Left lung (tissue), 10 donors: ENCODE data around the gene PCSK2. TPM values are rescaled to one million over a fixed set of nuclear protein-coding genes. Genes with fewer than 3 reads are reported as not detected.

ENCODE experiments used
- ATAC-seq: fragments of 200-7000 bp; cut with Tn5 transposase; one replicate; pipeline ENCODE4 v1.9.1; 2020; ENCODE audit warnings: moderate library complexity
- DNase-seq, 4 donors: peaks; one replicate each; pipeline ENCODE4 v3.0.0-alpha.2; 2013 to 2020
- H3K27ac ChIP-seq, 2 donors: fragments of 200-600 bp; sonication (generic) in 1 of 2; one replicate each; pipeline versions ENCODE4 v1.5.0 to v1.8.0; 2020 to 2021
- H3K27me3 ChIP-seq, 2 donors: fragments of 200-600 bp; sonication (generic) in 1 of 2; one replicate each; pipeline versions ENCODE4 v1.5.0 to v1.8.0; 2020 to 2021
- H3K36me3 ChIP-seq, 2 donors: fragments of 200-600 bp; sonication (generic) in 1 of 2; one replicate each; pipeline versions ENCODE4 v1.5.0 to v1.8.0; 2020 to 2021
- H3K4me1 ChIP-seq, 2 donors: fragments of 200-600 bp; one replicate each; pipeline ENCODE4 v1.8.0; 2021
- H3K4me3 ChIP-seq, 2 donors: fragments of 200-600 bp; sonication (generic) in 1 of 2; one replicate each; pipeline versions ENCODE4 v1.5.0 to v1.8.0; 2020 to 2021; ENCODE audit warnings: mild to moderate bottlenecking in 1 of 2
- H3K9me3 ChIP-seq, 2 donors: fragments of 200-600 bp; sonication (generic) in 1 of 2; one replicate each; pipeline versions ENCODE4 v1.5.0 to v1.8.0; 2020 to 2021
- intact Hi-C, 2 donors: fragments of 100-400 bp; cut with DNase I; formaldehyde crosslinking; loops; one replicate each; pipeline versions ENCODE4 v1.11.2 to v1.14.2; 2022
- polyA plus RNA-seq, 6 donors: library from polyadenylated mRNA; unstranded; fragments of 120-200 nt; gene quantifications; one replicate each; pipeline ENCODE4 v1.2.1, GENCODE V29; 2013; ENCODE audit not compliant: insufficient read length in 6 of 6
- total RNA-seq, 2 donors: library from RNA; stranded (reverse); fragmentation: NEBNext Ultra II Directional; extraction: Animal tissue kit (Norgen Biotek cat#: 25700); gene quantifications; one replicate each; pipeline ENCODE4 v1.2.1, GENCODE V29; 2021
- TF ChIP-seq, protein P1 (sequence below), 2 donors: fragments of 200-600 bp; sonication (generic) in 1 of 2; IDR thresholded peaks; one replicate each; pipeline versions ENCODE4 v1.5.0 to v1.8.0; 2021; ENCODE audit warnings: antibody characterized with exemption in 2 of 2
- donor health status: DM: no; HTN: yes; CAD: no.
- donor health status: DM: no; HTN: no; CAD: no.

Gene PCSK2
- total and polyA plus RNA-seq, 8 donors = 0.32 to 33.4 (median 0.65) TPM

DNA sequence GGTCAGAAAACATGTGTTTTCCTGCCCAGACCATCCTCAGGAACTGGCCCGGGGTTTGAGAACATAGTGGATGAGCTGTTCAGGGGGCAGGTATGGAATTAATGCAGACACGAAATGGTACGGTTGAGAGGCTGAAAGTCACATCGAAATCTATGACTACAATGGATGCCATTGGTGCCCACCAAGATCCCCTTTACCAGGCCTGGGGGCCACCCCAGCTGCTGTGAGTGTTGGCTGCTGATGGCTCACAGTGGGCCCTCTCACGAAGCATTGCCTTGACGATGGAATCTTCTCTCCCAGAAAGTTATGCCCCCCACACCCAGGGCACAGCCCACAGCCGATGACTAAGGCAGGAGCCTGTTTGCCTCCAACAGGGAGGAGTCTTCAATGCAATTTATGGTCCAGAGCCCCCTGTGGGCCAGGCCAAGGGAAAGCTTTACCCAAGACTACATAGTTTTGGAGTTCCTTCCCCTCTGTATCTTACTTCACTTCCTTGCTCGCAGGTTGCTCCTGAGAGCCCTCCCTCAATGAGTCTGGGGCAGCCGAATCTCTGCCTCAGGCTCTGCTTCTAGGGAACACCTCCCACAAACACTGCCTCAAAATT, 211.7 kb downstream of the PCSK2 start:
- TF ChIP-seq, protein P1, sequence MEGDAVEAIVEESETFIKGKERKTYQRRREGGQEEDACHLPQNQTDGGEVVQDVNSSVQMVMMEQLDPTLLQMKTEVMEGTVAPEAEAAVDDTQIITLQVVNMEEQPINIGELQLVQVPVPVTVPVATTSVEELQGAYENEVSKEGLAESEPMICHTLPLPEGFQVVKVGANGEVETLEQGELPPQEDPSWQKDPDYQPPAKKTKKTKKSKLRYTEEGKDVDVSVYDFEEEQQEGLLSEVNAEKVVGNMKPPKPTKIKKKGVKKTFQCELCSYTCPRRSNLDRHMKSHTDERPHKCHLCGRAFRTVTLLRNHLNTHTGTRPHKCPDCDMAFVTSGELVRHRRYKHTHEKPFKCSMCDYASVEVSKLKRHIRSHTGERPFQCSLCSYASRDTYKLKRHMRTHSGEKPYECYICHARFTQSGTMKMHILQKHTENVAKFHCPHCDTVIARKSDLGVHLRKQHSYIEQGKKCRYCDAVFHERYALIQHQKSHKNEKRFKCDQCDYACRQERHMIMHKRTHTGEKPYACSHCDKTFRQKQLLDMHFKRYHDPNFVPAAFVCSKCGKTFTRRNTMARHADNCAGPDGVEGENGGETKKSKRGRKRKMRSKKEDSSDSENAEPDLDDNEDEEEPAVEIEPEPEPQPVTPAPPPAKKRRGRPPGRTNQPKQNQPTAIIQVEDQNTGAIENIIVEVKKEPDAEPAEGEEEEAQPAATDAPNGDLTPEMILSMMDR (IDR thresholded peaks at IDR 0.05) = no peak
- intact Hi-C loops = no loop called here
- ATAC-seq = no peak

DNA sequence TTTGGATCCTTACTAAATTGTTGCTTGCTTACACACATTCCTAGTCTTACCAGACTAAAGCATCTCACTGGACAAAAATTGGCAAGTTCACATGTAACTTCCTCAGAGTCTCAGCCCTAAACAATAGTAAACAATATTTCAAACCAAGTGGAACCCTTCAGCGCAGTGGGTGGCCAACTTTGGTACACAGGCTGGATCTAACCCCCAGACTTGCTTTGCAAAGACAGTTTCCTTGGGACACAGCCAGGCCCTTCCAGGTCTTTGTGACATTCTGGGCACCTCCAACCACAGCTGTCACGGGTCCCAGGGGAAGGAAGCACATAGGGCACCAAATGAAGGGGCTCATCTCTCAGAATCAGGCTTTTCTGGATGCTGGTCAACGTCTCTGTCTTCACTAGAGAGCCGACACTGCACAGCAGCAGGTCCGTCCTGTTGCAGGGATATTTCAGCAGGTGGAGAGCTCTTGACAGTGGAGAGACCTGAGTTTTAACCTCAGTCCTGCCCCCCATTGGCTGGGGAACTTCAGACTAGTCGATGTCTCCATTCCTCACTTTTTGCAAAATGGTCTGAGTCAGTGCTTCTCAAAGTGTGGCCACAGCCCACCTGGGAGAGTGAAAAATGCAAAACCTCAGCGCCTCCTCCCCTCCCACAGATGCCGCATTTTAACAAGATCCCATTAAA, 212.9 kb downstream of the PCSK2 start:
- Histone ChIP-seq H3K4me3 (no peak overlapping the region), H3K9me3 (peaks cover 0 to 3% of the 10 kb centered on the region in 2 donors), H3K36me3 (no peaks in the 10 kb centered on the region), H3K27ac (no peak overlapping the region), H3K4me1 (no peaks in the 10 kb centered on the region), H3K27me3 (peaks cover 0 to 46% of the 10 kb centered on the region in 2 donors)
- no peak for ATAC-seq
- DNase-seq = no peak
- TF ChIP-seq, protein P1 (IDR thresholded peaks at IDR 0.05) = no peak
- intact Hi-C loops = no loop called here

More for the DNA sequence above, 211.7 kb downstream of the PCSK2 start:
- no peaks in the 10 kb centered on the region for H3K36me3 ChIP-seq
- H3K4me3 ChIP-seq = no peak overlapping the region
- H3K4me1 ChIP-seq = no peaks in the 10 kb centered on the region
- peaks cover 0 to 41% of the 10 kb centered on the region in 2 donors for H3K27me3 ChIP-seq
- H3K9me3 ChIP-seq = peaks cover 0 to 3% of the 10 kb centered on the region in 2 donors
- DNase-seq = no peak
- no peak overlapping the region for H3K27ac ChIP-seq

DNA sequence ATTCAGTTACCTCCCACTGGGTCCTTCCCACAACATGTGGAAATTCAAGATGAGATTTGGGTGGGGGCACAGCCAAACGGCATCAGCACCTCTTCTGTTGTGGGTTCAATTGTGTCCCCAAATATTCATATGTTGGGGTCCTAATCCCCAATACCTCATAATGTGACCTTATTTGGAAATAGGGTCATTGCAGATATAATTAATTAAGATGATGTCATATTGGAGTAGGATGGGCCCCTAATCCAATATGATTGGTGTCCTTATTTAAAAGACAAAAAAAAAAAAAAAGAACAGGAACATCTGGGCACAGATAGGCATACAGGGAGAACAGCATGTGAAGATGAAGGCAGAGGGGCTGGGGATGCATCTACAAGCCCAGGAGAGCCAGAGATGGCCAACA, 214.9 kb downstream of the PCSK2 start:
- TF ChIP-seq, protein P1 (IDR thresholded peaks at IDR 0.05) = no peak
- H3K36me3 ChIP-seq = no peaks in the 10 kb centered on the region
- intact Hi-C loops = no loop called here
- no peak overlapping the region for H3K4me3 ChIP-seq
- DNase-seq (no peak), ATAC-seq (no peak)
- H3K27ac ChIP-seq = no peak overlapping the region
- peaks cover 0 to 43% of the 10 kb centered on the region in 2 donors for H3K27me3 ChIP-seq
- no peaks in the 10 kb centered on the region for H3K4me1 ChIP-seq
- peaks cover 0 to 3% of the 10 kb centered on the region in 2 donors for H3K9me3 ChIP-seq

DNA sequence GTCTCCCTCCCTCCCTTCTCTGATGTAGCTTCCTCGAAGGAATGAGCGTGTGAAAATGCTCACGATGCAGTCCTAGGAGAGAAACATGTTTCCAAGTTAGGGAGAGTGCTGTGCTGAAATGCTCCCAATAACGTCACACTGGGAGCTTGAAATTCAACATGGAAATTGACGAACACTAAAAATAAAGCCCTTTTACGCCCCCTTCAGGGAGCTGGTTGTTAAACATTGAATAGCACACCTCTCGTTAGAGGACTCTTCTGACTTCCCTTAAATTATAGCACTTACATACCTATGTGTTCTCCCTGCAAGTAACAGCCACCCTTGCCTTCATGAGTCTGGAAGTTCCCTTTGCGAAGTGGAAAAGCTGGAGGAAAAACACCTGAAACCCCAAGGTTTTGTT, 215.7 kb downstream of the PCSK2 start:
- no peak overlapping the region for H3K27ac ChIP-seq
- intact Hi-C loops = no loop called here

More for the DNA sequence above, 215.7 kb downstream of the PCSK2 start:
- DNase-seq (no peak), ATAC-seq (no peak)
- H3K27me3 ChIP-seq = peaks cover 0 to 40% of the 10 kb centered on the region in 2 donors
- no peak overlapping the region for H3K4me3 ChIP-seq
- peaks cover 0 to 3% of the 10 kb centered on the region in 2 donors for H3K9me3 ChIP-seq
- TF ChIP-seq, protein P1 (IDR thresholded peaks at IDR 0.05) = no peak
- no peaks in the 10 kb centered on the region for H3K4me1 ChIP-seq
- no peaks in the 10 kb centered on the region for H3K36me3 ChIP-seq
